Dermis lymphatic vessel endothelial cell (primary cell): Measurements from ENCODE around the gene PAX1. TPM values are rescaled to one million over a fixed set of nuclear protein-coding genes. Genes with fewer than 3 reads are reported as not detected.

Source experiments
- total RNA-seq: library from RNA; depleted of rRNA; stranded (reverse); fragments of >200 nt; gene quantifications from 2 replicates; pipeline ENCODE4 v1.2.1, GENCODE V29; 2014

Gene PAX1
- not detected in 2 replicates for total RNA-seq

GRCh38 chr20:21705575-21706260 is at the start of gene PAX1:
Gene PAX1, plus strand, starts transcription at chr20:21705664. Its CDS starts 49 bp downstream, at chr20:21705713.

Other genes starting within 250 kb of the PAX1 start
- not detected in 2 replicates for gene NKX2-2, start 191.6 kb upstream of the PAX1 start, total RNA-seq